Testis (tissue), 2 donors: Measurements from ENCODE around the gene GRB14.
"Not testable (repeated sequence)": the region's sequence is repeated elsewhere in the genome, so short reads cannot be mapped to it uniquely, and the experiment has no call there.

Experiments
- CTCF ChIP-seq, 3 experiments: fragments of 450-650 bp in 2 of 3; fragments of 200-600 bp in 1 of 3; sonication (generic) in 1 of 3; IDR thresholded peaks; one replicate each; pipeline ENCODE4 v1.5.1; 2016 to 2019; ENCODE audit warnings: antibody characterized with exemption in 3 of 3, mild to moderate bottlenecking in 2 of 3, moderate library complexity in 1 of 3
- POLR2A ChIP-seq: fragments of 450-650 bp; IDR thresholded peaks from one replicate; pipeline ENCODE4 v1.6.1; 2017; ENCODE audit warnings: antibody characterized with exemption, mild to moderate bottlenecking, moderate library complexity

DNA sequence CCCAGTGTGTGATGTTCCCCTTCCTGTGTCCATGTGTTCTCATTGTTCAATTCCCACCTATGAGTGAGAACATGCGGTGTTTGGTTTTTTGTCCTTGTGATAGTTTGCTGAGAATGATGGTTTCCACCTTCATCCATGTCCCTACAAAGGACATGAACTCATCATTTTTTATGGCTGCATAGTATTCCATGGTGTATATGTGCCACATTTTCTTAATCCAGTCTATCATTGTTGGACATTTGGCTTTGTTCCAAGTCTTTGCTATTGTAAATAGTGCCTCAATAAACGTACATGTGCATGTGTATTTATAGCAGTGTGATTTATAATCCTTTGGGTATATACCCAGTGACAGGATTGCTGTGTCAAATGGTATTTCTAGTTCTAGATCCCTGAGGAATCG, 7.0 kb upstream of the GRB14 start:
- TF ChIP-seq CTCF (IDR thresholded peaks at IDR 0.05); POLR2A: not testable (repeated sequence)
